GM23248 (cell line): ENCODE results near the gene GSTM1.

Experiments used
- EZH2 ChIP-seq: fragments of 200-600 bp; sonication (generic); IDR thresholded peaks from 2 replicates; pipeline ENCODE4 v1.6.1; 2018; ENCODE audit warnings: antibody characterized with exemption, mild to moderate bottlenecking; ENCODE audit not compliant: insufficient read depth, poor library complexity, severe bottlenecking
- EZH2phosphoT487 ChIP-seq: fragments of 200-600 bp; sonication (generic); IDR thresholded peaks from 2 replicates; pipeline ENCODE4 v1.6.1; 2018; ENCODE audit warnings: antibody characterized with exemption, moderate library complexity, mild to moderate bottlenecking, low read depth; ENCODE audit not compliant: insufficient read depth

DNA sequence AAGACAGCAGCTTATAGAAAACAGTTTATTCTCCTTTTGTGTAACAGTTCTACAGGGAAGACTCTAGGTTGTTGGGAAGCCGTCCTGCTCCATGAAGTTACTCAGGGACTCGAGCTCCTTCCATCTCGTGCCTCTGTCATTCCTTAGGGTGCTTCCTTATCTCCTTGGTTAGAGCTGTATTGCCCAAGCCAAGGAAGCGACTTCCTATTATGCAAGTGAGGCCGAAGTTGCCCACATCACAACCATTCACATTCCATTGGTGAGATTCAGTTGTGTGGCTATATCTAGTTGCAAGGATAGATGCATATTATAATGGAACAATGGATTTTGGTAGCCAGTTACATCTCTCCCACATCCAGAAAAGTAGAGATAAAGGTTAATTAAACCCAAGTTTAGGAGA is 33.4 kb downstream of the GSTM1 start:
- no peak for TF ChIP-seq EZH2
- TF ChIP-seq EZH2phosphoT487 = no peak
